Fibroblast of lung (primary cell): ENCODE data around the gene AQR.

Source experiments
- CTCF ChIP-seq, 2 donors: IDR thresholded peaks in 1 of 2; conservative IDR thresholded peaks in 1 of 2; 1 replicate in 1 of 2; 2 replicates in 1 of 2; pipeline ENCODE4 v1.5.1; 2011 to 2012; ENCODE audit warnings: low read length in 2 of 2, control low read depth in 1 of 2, inconsistent platforms in 1 of 2, low read depth in 1 of 2, mild to moderate bottlenecking in 1 of 2
- EZH2 ChIP-seq: IDR thresholded peaks from 2 replicates; pipeline ENCODE4 v1.5.1; 2012; ENCODE audit warnings: low read length, control low read depth, mild to moderate bottlenecking; ENCODE audit errors: missing control alignments

GRCh38 chr15:34849364-34849959 lies 120.1 kb downstream of the AQR start:
- no peak for TF ChIP-seq CTCF (conservative IDR thresholded peaks at IDR 0.05 in 1 of 2, IDR thresholded peaks at IDR 0.05 in 1 of 2; ENCODE audit: low read depth in 1 of 2, low read length in 2 of 2)
- no peak for TF ChIP-seq EZH2
